DMS153 treated with DMSO at 0.1 percent for 48 hours (cell line): ENCODE measurements around the gene SLC25A51.

ENCODE experiments used
- DNase-seq: peaks from one replicate; lab custom pipeline; 2025; ENCODE audit not compliant: unreplicated experiment; lab: John Stamatoyannopoulos, UW

The SLC25A51 gene

GRCh38 chr9:37938121-37938891 lies 34.4 kb upstream of the SLC25A51 start:
- no peak for DNase-seq

DNA sequence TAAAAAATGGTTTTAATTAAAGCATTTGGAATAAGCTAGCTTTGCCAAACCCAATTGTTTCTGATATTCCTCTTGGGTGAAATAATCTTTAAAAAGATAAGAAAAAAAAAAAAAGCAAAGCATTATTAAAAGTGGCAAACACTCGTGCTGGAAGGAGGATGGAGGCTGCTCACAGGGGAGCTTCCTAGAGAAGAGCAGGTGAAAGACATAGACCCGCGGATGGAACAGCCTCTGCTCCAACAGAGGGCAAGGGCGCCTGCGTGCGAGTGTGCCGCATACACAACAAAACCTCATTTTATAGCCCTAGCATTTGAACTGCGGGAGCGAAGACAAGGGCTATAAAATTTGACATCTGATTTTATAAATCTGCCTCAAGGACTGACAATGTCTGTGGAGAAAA lies 33.4 kb upstream of the SLC25A51 start:
- no peak for DNase-seq

DNA sequence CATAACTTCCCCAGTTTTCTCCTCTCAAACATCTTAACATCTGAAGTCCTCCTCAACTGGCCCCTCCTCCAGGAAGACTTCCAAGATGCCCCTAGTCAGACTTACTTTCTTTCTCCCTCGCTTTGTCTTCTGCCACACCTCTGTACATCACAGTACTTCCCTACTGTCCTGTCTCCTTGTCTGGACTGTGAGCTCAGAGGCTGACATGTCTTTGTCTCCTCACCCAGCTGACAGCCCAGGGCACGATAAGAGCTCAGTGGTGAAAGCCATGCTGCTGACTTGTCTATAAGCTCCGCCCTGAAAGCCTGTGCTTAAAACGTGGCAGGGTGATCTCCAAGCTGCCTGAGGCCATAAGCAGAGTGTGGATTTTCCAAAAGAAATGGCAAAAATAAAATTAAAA lies 33.0 kb upstream of the SLC25A51 start:
- no peak for DNase-seq

GRCh38 chr9:37936376-37936775 lies 32.4 kb upstream of the SLC25A51 start:
- DNase-seq: no peak

- DNase-seq: no peak
Observed at GRCh38 chr9:37935096-37935495, 31.2 kb upstream of the SLC25A51 start.

GRCh38 chr9:37931592-37931991 lies 27.7 kb upstream of the SLC25A51 start:
- DNase-seq: no peak

GRCh38 chr9:37929441-37929895 lies 25.5 kb upstream of the SLC25A51 start:
- DNase-seq: no peak

DNA sequence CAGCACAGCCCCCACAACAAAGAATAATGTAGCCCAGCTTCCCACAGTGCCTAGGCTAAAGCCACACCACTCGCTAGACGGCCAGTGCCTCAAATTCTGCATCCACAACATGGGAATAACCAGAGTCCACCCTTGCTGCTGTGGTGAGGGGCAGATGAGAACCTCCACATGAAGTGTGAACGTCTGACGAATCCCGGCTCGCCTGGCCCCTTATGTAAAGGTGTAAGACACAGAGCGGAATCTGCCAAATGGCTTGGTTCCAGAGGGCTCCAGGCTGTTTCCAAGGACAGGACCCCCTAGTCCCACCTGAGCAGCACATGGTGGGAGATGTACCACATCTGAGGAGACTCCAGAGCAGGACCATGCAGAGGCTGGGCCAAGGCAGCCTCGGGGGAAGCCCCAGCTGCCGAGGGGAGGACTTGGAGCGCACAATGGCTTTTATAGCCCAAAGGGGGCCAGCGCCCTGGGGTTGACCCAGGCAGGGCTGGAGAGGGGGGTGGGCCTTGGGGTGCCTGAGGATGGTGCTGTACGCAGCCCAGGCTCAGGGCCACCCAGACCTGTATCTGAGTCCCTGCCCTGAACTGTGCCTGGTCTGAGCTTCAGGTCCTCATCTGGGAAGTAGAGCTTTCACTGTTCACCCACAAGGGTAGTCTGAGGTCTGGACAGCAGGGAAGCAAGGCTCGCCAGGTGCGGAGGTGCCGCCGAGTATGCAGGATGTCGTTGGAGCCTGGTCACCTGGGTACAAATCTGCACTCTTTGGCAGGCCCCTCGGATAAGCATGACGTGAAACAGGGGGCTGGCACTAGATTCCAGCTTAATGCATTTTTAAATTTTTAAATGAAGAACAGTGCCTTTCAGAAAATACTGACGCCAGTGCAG lies 24.9 kb upstream of the SLC25A51 start:
- DNase-seq: no peak

- DNase-seq: no peak
Observed at GRCh38 chr9:37927601-37928551, 23.9 kb upstream of the SLC25A51 start.

- no peak for DNase-seq
Observed at GRCh38 chr9:37927132-37927531, 23.2 kb upstream of the SLC25A51 start.

GRCh38 chr9:37926737-37927118 lies 22.8 kb upstream of the SLC25A51 start:
- no peak for DNase-seq

DNA sequence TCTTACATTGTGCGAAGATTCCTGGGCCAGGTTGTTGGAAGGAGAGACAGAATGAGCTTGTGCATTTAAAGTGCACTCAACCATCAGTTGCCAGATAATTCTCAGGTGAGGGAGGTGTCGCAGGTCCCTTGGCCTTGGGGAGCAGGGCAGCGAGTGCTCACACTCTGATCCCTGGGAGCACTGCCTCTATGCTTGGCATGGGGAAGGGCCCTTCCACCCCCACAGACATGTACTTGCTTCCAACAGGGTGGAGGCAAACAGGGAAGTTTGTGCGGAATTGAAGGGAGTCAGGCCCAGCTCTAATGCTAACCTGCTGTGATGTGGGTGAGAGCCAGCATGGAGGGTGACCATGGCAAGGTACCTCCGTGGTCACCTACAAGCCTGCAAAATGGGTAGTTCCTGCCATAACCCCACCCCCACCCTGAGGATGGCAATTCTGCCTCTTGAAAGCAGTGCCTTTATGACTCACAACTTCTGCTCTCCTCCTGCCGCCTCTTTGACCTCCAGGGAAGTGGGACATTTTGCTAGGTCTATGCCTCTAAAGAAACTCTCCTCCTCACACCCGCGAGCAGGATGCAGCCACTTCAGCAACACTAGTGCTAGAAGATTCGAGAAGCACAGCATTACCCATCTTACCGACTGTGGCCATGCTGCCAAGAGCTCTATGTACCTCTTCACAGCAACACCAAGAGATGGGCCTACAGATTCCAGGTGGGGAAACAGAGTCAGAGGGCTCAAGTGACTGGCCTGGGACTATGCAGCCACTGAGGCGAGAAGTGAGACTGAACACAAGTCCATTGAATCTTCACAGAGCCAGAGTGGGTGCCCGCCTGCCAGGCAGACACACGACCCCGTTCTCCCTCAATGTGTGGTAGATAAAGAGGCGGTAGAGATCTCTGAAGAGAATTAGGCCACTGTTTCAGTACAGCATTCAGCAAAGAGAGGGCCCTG lies 22.1 kb upstream of the SLC25A51 start:
- DNase-seq: no peak

GRCh38 chr9:37925006-37925405 lies 21.1 kb upstream of the SLC25A51 start:
- no peak for DNase-seq

DNA sequence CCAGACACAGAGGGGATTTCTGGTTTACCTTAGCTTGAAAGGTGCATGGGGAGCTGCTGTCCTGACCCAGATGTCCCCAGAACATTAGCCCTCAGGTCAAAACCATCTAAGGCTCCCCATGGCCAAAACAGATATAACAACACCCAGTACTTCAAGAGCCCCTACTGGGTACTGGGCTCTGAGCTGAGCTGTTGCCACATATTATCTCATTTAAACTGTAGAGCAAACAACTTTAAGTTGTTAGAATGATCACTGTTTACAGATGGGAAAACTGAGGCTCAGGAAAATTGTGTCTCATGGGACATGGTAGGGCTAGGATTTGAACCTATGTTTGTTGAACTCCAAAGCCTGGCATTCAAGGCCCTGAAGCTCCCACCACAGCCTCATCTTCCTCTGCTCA lies 20.6 kb upstream of the SLC25A51 start:
- DNase-seq: no peak

GRCh38 chr9:37923796-37924427 lies 20.0 kb upstream of the SLC25A51 start:
- no peak for DNase-seq

DNA sequence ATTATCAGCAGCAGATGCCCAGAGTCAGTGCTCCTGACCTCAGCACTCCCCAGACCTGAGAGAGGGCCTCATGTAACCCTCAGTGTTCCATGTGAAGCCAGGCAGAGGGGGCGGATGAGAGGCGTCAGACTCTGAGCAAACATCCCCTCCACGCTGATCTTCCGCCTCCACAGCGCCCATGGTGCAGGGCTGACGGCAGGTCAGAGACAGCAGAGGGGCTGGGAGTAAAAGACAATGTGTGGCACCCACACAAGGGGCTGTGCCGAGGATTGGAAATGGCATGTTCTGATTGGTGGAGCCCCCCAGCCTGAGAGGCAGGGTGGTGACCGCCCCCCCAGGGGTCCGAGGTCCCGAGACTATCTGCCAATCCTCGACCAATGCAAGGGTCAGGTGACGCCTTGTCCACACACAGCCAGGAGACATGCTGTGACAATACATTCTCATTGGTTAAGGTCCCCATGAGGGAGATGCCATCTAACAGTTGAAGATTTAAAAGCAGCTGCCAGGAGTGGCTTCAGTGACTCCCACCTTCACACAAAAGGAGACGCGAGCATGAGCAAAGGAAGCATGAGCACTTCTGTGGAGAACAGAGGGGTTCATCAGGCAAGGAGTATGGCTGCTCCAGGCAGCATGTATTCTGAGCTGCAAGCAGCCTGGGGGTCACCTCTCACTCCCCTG lies 19.3 kb upstream of the SLC25A51 start:
- no peak for DNase-seq

GRCh38 chr9:37922363-37923117 lies 18.6 kb upstream of the SLC25A51 start:
- no peak for DNase-seq
